Measurements from ENCODE around the gene SRGAP2B. TPM values are rescaled to one million over a fixed set of nuclear protein-coding genes. Genes with fewer than 3 reads are reported as not detected.
"Not testable (repeated sequence)": the region's sequence is repeated elsewhere in the genome, so short reads cannot be mapped to it uniquely, and the experiment has no call there.

Gene SRGAP2B
- polyA plus RNA-seq, 4 donors: 1.4 to 6.8 (median 4.2) TPM

GRCh38 chr1:144940054-144940453 is 155.1 kb downstream of the SRGAP2B start:
- not testable (repeated sequence) for H3K9me3 ChIP-seq (ENCODE audit: control insufficient read depth in 2 of 2, insufficient read depth in 1 of 2, low read depth in 1 of 2, low read length in 1 of 2); H3K4me1 ChIP-seq (ENCODE audit: control insufficient read depth in 3 of 3, insufficient read depth in 2 of 3, low read depth in 1 of 3, low read length in 2 of 3); H3K27me3 ChIP-seq (ENCODE audit: control insufficient read depth in 3 of 3, insufficient read depth in 3 of 3, low read length in 3 of 3); H3K27ac ChIP-seq (ENCODE audit: low read depth in 1 of 3, low read length in 2 of 3); H3K4me3 ChIP-seq (ENCODE audit: low read depth in 1 of 3, low read length in 3 of 3); H3K36me3 ChIP-seq (ENCODE audit: control insufficient read depth in 3 of 3, insufficient read depth in 2 of 3, low read depth in 1 of 3, low read length in 3 of 3); DNase-seq; FAIRE-seq
- WGBS, 3 donors: no CpG with 5 or more reads among the region's 2 CpGs

GRCh38 chr1:144938627-144939026 is 156.5 kb downstream of the SRGAP2B start:
- H3K9me3 ChIP-seq (ENCODE audit: control insufficient read depth in 2 of 2, insufficient read depth in 1 of 2, low read depth in 1 of 2, low read length in 1 of 2); FAIRE-seq; H3K27me3 ChIP-seq (ENCODE audit: control insufficient read depth in 3 of 3, insufficient read depth in 3 of 3, low read length in 3 of 3); H3K36me3 ChIP-seq (ENCODE audit: control insufficient read depth in 3 of 3, insufficient read depth in 2 of 3, low read depth in 1 of 3, low read length in 3 of 3); DNase-seq; H3K4me1 ChIP-seq (ENCODE audit: control insufficient read depth in 3 of 3, insufficient read depth in 2 of 3, low read depth in 1 of 3, low read length in 2 of 3); H3K27ac ChIP-seq (ENCODE audit: low read depth in 1 of 3, low read length in 2 of 3); H3K4me3 ChIP-seq (ENCODE audit: low read depth in 1 of 3, low read length in 3 of 3): not testable (repeated sequence)

GRCh38 chr1:144936186-144936732 is 158.9 kb downstream of the SRGAP2B start:
- not testable (repeated sequence) for H3K36me3 ChIP-seq (ENCODE audit: control insufficient read depth in 3 of 3, insufficient read depth in 2 of 3, low read depth in 1 of 3, low read length in 3 of 3); H3K4me3 ChIP-seq (ENCODE audit: low read depth in 1 of 3, low read length in 3 of 3); H3K4me1 ChIP-seq (ENCODE audit: control insufficient read depth in 3 of 3, insufficient read depth in 2 of 3, low read depth in 1 of 3, low read length in 2 of 3); H3K27me3 ChIP-seq (ENCODE audit: control insufficient read depth in 3 of 3, insufficient read depth in 3 of 3, low read length in 3 of 3); H3K9me3 ChIP-seq (ENCODE audit: control insufficient read depth in 2 of 2, insufficient read depth in 1 of 2, low read depth in 1 of 2, low read length in 1 of 2); H3K27ac ChIP-seq (ENCODE audit: low read depth in 1 of 3, low read length in 2 of 3); DNase-seq; FAIRE-seq
- 100% methylated on average over 1 of the region's 4 CpGs; no CpG with 5 or more reads in 1 of the 3 donors for WGBS, 3 donors

GRCh38 chr1:144935310-144935709 is 159.8 kb downstream of the SRGAP2B start:
- H3K4me1 ChIP-seq (ENCODE audit: control insufficient read depth in 3 of 3, insufficient read depth in 2 of 3, low read depth in 1 of 3, low read length in 2 of 3); H3K9me3 ChIP-seq (ENCODE audit: control insufficient read depth in 2 of 2, insufficient read depth in 1 of 2, low read depth in 1 of 2, low read length in 1 of 2); H3K27ac ChIP-seq (ENCODE audit: low read depth in 1 of 3, low read length in 2 of 3); DNase-seq; H3K36me3 ChIP-seq (ENCODE audit: control insufficient read depth in 3 of 3, insufficient read depth in 2 of 3, low read depth in 1 of 3, low read length in 3 of 3); H3K4me3 ChIP-seq (ENCODE audit: low read depth in 1 of 3, low read length in 3 of 3); FAIRE-seq; H3K27me3 ChIP-seq (ENCODE audit: control insufficient read depth in 3 of 3, insufficient read depth in 3 of 3, low read length in 3 of 3): not testable (repeated sequence)
- WGBS, 3 donors: no CpG with 5 or more reads among the region's 3 CpGs

GRCh38 chr1:144933014-144933413 is 162.1 kb downstream of the SRGAP2B start:
- DNase-seq; H3K27ac ChIP-seq (ENCODE audit: low read depth in 1 of 3, low read length in 2 of 3); H3K4me3 ChIP-seq (ENCODE audit: low read depth in 1 of 3, low read length in 3 of 3); FAIRE-seq; H3K36me3 ChIP-seq (ENCODE audit: control insufficient read depth in 3 of 3, insufficient read depth in 2 of 3, low read depth in 1 of 3, low read length in 3 of 3); H3K4me1 ChIP-seq (ENCODE audit: control insufficient read depth in 3 of 3, insufficient read depth in 2 of 3, low read depth in 1 of 3, low read length in 2 of 3); H3K9me3 ChIP-seq (ENCODE audit: control insufficient read depth in 2 of 2, insufficient read depth in 1 of 2, low read depth in 1 of 2, low read length in 1 of 2); H3K27me3 ChIP-seq (ENCODE audit: control insufficient read depth in 3 of 3, insufficient read depth in 3 of 3, low read length in 3 of 3): not testable (repeated sequence)
- WGBS, 3 donors: 91 to 100% (median 95%) methylated on average over 4 of the region's 5 CpGs

GRCh38 chr1:144932153-144932552 is 163.0 kb downstream of the SRGAP2B start:
- H3K27ac ChIP-seq (ENCODE audit: low read depth in 1 of 3, low read length in 2 of 3); H3K4me1 ChIP-seq (ENCODE audit: control insufficient read depth in 3 of 3, insufficient read depth in 2 of 3, low read depth in 1 of 3, low read length in 2 of 3); FAIRE-seq; H3K4me3 ChIP-seq (ENCODE audit: low read depth in 1 of 3, low read length in 3 of 3); H3K9me3 ChIP-seq (ENCODE audit: control insufficient read depth in 2 of 2, insufficient read depth in 1 of 2, low read depth in 1 of 2, low read length in 1 of 2); H3K36me3 ChIP-seq (ENCODE audit: control insufficient read depth in 3 of 3, insufficient read depth in 2 of 3, low read depth in 1 of 3, low read length in 3 of 3); DNase-seq; H3K27me3 ChIP-seq (ENCODE audit: control insufficient read depth in 3 of 3, insufficient read depth in 3 of 3, low read length in 3 of 3): not testable (repeated sequence)
- WGBS, 3 donors: 94 to 97% (median 95%) methylated on average over 4 of the region's 5 CpGs

- H3K27ac ChIP-seq (ENCODE audit: low read depth in 1 of 3, low read length in 2 of 3); H3K4me3 ChIP-seq (ENCODE audit: low read depth in 1 of 3, low read length in 3 of 3); H3K27me3 ChIP-seq (ENCODE audit: control insufficient read depth in 3 of 3, insufficient read depth in 3 of 3, low read length in 3 of 3); FAIRE-seq; H3K9me3 ChIP-seq (ENCODE audit: control insufficient read depth in 2 of 2, insufficient read depth in 1 of 2, low read depth in 1 of 2, low read length in 1 of 2); H3K36me3 ChIP-seq (ENCODE audit: control insufficient read depth in 3 of 3, insufficient read depth in 2 of 3, low read depth in 1 of 3, low read length in 3 of 3); H3K4me1 ChIP-seq (ENCODE audit: control insufficient read depth in 3 of 3, insufficient read depth in 2 of 3, low read depth in 1 of 3, low read length in 2 of 3): not testable (repeated sequence)
- peak in 1 of 2 donors; percentile 22 for DNase-seq
- WGBS, 3 donors: 30 to 54% (median 36%) methylated on average over 1 of the region's 1 CpG
These were observed 163.6 kb downstream of the SRGAP2B start for GRCh38 chr1:144931553-144931952.

- not testable (repeated sequence) for H3K4me3 ChIP-seq (ENCODE audit: low read depth in 1 of 3, low read length in 3 of 3); H3K27me3 ChIP-seq (ENCODE audit: control insufficient read depth in 3 of 3, insufficient read depth in 3 of 3, low read length in 3 of 3); H3K9me3 ChIP-seq (ENCODE audit: control insufficient read depth in 2 of 2, insufficient read depth in 1 of 2, low read depth in 1 of 2, low read length in 1 of 2); H3K27ac ChIP-seq (ENCODE audit: low read depth in 1 of 3, low read length in 2 of 3); FAIRE-seq; DNase-seq; H3K4me1 ChIP-seq (ENCODE audit: control insufficient read depth in 3 of 3, insufficient read depth in 2 of 3, low read depth in 1 of 3, low read length in 2 of 3); H3K36me3 ChIP-seq (ENCODE audit: control insufficient read depth in 3 of 3, insufficient read depth in 2 of 3, low read depth in 1 of 3, low read length in 3 of 3)
- 79 to 93% (median 89%) methylated on average over 2 to 4 of the region's 6 CpGs for WGBS, 3 donors
These were observed 164.9 kb downstream of the SRGAP2B start for GRCh38 chr1:144930085-144930777.

- not testable (repeated sequence) for H3K9me3 ChIP-seq (ENCODE audit: control insufficient read depth in 2 of 2, insufficient read depth in 1 of 2, low read depth in 1 of 2, low read length in 1 of 2); H3K36me3 ChIP-seq (ENCODE audit: control insufficient read depth in 3 of 3, insufficient read depth in 2 of 3, low read depth in 1 of 3, low read length in 3 of 3); H3K4me1 ChIP-seq (ENCODE audit: control insufficient read depth in 3 of 3, insufficient read depth in 2 of 3, low read depth in 1 of 3, low read length in 2 of 3); H3K27me3 ChIP-seq (ENCODE audit: control insufficient read depth in 3 of 3, insufficient read depth in 3 of 3, low read length in 3 of 3); H3K4me3 ChIP-seq (ENCODE audit: low read depth in 1 of 3, low read length in 3 of 3); DNase-seq; H3K27ac ChIP-seq (ENCODE audit: low read depth in 1 of 3, low read length in 2 of 3); FAIRE-seq
- 62 to 95% (median 62%) methylated on average over 1 of the region's 1 CpG for WGBS, 3 donors
These were observed 167.8 kb downstream of the SRGAP2B start for GRCh38 chr1:144927292-144927691.
